Ascending aorta (tissue), 2 donors: ENCODE results near the gene INTS14. TPM values are rescaled to one million over a fixed set of nuclear protein-coding genes. Genes with fewer than 3 reads are reported as not detected.

Experiments
- DNase-seq, 2 donors: peaks; one replicate each; pipeline ENCODE4 v3.0.0-alpha.2; 2019; ENCODE audit warnings: low spot score in 2 of 2
- H3K27ac ChIP-seq, 2 donors: fragments of 200-600 bp; sonication (generic); one replicate each; pipeline ENCODE4 v1.5.1; 2016 to 2017; ENCODE audit warnings: mild to moderate bottlenecking in 1 of 2
- H3K27me3 ChIP-seq: fragments of 200-600 bp; sonication (generic); one replicate; pipeline ENCODE4 v1.5.1; 2017
- H3K36me3 ChIP-seq, 2 donors: fragments of 200-600 bp; sonication (generic); one replicate each; pipeline ENCODE4 v1.5.1; 2016
- H3K4me1 ChIP-seq, 2 donors: fragments of 200-600 bp; sonication (generic); one replicate each; pipeline ENCODE4 v1.5.1; 2016 to 2017; ENCODE audit warnings: mild to moderate bottlenecking in 1 of 2
- H3K4me3 ChIP-seq, 2 donors: fragments of 200-600 bp; sonication (generic); one replicate each; pipeline ENCODE4 v1.5.1; 2016 to 2017; ENCODE audit warnings: mild to moderate bottlenecking in 1 of 2
- H3K9me3 ChIP-seq, 2 donors: fragments of 200-600 bp; sonication (generic); one replicate each; pipeline ENCODE4 v1.5.1; 2016
- intact Hi-C: fragments of 100-400 bp; cut with DNase I; formaldehyde crosslinking; loops from one replicate; pipeline ENCODE4 v1.15.1; 2023
- total RNA-seq: library from RNA; depleted of rRNA; stranded (reverse); fragments of >200 nt; gene quantifications from one replicate; pipeline ENCODE4 v1.1.0, GENCODE V29; 2016
- TF ChIP-seq, protein P1 (sequence below), 3 experiments: fragments of 200-600 bp in 2 of 3; fragments of 450-650 bp in 1 of 3; sonication (generic) in 2 of 3; IDR thresholded peaks; one replicate each; pipeline ENCODE4 v1.5.1; 2016 to 2019; ENCODE audit warnings: antibody characterized with exemption in 3 of 3, mild to moderate bottlenecking in 1 of 3, moderate library complexity in 1 of 3

The INTS14 gene
- total RNA-seq, 1 donor from 2014 or later, result 14.5 TPM

DNA sequence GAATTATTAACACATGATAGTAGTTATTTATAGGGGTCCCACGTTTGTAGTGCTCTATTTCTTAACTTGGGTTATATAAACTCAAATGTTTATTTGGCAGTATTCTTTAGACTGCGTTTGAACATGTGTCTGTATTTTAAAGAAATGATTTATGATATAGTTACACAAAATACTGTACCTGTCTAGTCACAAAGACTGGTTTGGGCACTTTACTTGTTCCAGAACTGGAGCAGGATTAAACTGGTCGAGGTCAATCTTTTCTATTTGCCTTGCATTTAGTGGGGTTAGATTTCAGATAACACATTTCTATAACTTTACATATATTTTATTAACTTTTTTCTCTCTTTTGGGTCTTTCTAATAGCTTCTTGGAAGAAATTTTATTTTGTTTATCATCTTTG is 41.2 kb downstream of the INTS14 start:
- no peaks in the 10 kb centered on the region for H3K9me3 ChIP-seq
- H3K27me3 ChIP-seq, result no peaks in the 10 kb centered on the region
- TF ChIP-seq, protein P1, sequence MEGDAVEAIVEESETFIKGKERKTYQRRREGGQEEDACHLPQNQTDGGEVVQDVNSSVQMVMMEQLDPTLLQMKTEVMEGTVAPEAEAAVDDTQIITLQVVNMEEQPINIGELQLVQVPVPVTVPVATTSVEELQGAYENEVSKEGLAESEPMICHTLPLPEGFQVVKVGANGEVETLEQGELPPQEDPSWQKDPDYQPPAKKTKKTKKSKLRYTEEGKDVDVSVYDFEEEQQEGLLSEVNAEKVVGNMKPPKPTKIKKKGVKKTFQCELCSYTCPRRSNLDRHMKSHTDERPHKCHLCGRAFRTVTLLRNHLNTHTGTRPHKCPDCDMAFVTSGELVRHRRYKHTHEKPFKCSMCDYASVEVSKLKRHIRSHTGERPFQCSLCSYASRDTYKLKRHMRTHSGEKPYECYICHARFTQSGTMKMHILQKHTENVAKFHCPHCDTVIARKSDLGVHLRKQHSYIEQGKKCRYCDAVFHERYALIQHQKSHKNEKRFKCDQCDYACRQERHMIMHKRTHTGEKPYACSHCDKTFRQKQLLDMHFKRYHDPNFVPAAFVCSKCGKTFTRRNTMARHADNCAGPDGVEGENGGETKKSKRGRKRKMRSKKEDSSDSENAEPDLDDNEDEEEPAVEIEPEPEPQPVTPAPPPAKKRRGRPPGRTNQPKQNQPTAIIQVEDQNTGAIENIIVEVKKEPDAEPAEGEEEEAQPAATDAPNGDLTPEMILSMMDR (IDR thresholded peaks at IDR 0.05), result no peak
- intact Hi-C loops, result no loop called here
- no peak overlapping the region for H3K27ac ChIP-seq
- H3K4me3 ChIP-seq, result no peak overlapping the region
- H3K4me1 ChIP-seq, result no peaks in the 10 kb centered on the region
- no peak for DNase-seq
- H3K36me3 ChIP-seq, result peaks cover 17 to 52% of the 10 kb centered on the region in 2 donors

DNA sequence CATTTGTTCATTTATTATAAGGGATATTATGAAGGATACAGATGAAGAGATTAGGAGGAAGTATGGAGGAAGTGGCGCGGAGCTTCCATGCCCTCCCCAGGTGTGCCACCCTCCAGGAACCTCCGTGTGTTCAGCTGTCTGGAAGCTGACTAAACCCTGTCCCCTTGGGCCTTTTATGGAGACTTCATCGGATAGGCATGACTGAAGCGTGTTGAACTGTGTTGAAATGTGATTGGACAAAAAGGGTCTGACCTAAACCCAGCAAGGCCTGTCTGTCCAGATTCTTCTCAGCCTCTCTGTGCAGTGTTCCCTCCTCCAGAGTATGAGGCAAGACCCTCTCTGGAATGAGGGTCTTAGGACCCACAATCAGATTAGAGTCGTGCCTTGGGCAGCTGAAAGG is 49.0 kb downstream of the INTS14 start:
- peaks cover 33 to 53% of the 10 kb centered on the region in 2 donors for H3K36me3 ChIP-seq
- no peaks in the 10 kb centered on the region for H3K4me1 ChIP-seq
- H3K27me3 ChIP-seq, result no peaks in the 10 kb centered on the region
- H3K4me3 ChIP-seq, result no peak overlapping the region
- intact Hi-C loops, result no loop called here
- H3K9me3 ChIP-seq, result no peaks in the 10 kb centered on the region
- H3K27ac ChIP-seq, result no peak overlapping the region
- TF ChIP-seq, protein P1 (IDR thresholded peaks at IDR 0.05), result no peak
- DNase-seq, result no peak

DNA sequence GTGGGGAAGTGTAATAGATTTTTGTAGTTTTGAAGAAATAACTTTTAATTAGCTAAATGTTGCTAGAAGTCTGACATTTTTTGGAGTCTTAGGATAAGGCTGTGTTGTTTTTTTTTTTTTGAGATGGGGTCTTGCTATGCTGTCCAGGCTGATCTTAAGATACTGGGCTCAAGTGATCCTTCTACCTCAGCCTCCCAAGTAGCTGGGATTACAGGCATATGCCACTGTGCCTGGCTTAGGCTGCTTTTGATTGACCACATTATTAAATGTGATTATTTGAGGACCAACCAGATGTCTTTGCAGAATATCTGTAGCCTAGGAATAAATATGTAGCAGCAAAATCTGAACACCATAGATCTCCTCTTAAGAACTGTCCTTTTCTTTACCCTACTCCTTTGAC is 51.0 kb downstream of the INTS14 start:
- TF ChIP-seq, protein P1 (IDR thresholded peaks at IDR 0.05), result no peak
- no peak for DNase-seq
- Histone ChIP-seq H3K9me3 (no peaks in the 10 kb centered on the region), H3K27ac (no peak overlapping the region), H3K36me3 (peaks cover 33 to 60% of the 10 kb centered on the region in 2 donors), H3K4me1 (no peaks in the 10 kb centered on the region), H3K27me3 (no peaks in the 10 kb centered on the region), H3K4me3 (no peak overlapping the region)
- intact Hi-C loops, result no loop called here

DNA sequence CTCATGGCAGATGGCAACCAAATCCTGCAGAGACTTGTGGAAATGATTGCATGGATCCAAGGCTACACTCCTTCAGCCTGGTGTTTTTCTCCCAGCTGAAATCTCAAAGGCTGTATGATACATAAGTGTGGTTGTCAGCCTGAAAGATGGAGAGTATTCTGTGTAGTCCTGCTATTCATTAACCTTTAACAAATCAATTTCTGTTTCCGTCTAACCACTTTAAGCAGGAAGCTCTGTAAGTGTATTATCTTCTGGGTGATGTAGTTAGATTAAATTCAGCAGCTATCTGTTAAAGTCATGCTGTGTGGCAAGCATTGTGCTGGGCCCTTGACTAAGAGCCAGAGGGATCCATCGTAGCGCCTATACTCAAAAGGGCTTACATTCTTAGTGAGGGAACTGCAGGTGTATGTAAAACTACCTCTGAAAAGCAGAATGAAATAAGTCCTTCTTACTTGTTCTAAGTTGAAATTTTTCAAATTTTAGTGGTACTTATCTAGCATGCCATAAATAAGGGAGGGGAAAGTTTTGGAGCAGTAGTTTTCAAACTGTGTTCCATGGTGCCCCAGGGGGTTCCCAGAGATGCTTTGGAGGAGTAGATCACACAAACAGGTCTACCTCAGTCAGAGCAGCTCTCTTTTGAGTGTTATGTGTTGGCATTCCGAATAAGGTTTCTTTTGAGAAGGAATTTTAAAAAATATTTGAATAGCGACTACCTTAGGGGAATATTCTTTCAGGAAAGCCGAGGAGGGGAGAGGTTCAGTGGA is 51.8 kb downstream of the INTS14 start:
- no peak overlapping the region for H3K4me3 ChIP-seq
- H3K36me3 ChIP-seq, result peaks cover 32 to 55% of the 10 kb centered on the region in 2 donors
- H3K27ac ChIP-seq, result no peak overlapping the region
- H3K27me3 ChIP-seq, result no peaks in the 10 kb centered on the region
- H3K9me3 ChIP-seq, result no peaks in the 10 kb centered on the region
- DNase-seq, result no peak
- intact Hi-C loops, result no loop called here
- TF ChIP-seq, protein P1 (IDR thresholded peaks at IDR 0.05), result no peak
- H3K4me1 ChIP-seq, result no peaks in the 10 kb centered on the region

DNA sequence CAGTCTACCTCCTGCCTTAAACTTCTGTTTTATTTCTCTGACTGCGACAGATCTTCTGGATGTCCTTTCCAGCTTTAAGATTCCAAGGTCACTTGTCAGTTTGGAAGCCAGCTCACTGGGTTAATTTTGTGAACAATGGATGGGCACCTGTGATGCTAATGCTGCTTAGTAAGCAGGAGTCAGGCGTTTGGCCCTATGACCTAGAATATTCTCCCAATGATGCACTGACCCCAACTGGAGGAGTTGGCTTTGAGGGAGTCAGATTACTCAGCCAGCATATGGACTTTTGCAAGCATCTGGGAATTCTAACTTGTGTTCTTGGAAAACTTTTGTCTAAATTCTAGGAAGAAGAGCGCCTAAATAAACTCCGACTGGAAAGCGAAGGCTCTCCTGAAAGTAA is 52.6 kb downstream of the INTS14 start:
- TF ChIP-seq, protein P1 (IDR thresholded peaks at IDR 0.05), result no peak
- Histone ChIP-seq H3K4me1 (no peaks in the 10 kb centered on the region), H3K27ac (no peak overlapping the region), H3K27me3 (no peaks in the 10 kb centered on the region), H3K36me3 (peaks cover 24 to 47% of the 10 kb centered on the region in 2 donors), H3K9me3 (no peaks in the 10 kb centered on the region), H3K4me3 (no peak overlapping the region)
- intact Hi-C loops, result no loop called here
- DNase-seq, result no peak
